ENCODE measurements around the gene PPP2R5B.
A peak's percentile ranks its signal among the peaks of the same experiment; 100 is the strongest.

The PPP2R5B gene

DNA sequence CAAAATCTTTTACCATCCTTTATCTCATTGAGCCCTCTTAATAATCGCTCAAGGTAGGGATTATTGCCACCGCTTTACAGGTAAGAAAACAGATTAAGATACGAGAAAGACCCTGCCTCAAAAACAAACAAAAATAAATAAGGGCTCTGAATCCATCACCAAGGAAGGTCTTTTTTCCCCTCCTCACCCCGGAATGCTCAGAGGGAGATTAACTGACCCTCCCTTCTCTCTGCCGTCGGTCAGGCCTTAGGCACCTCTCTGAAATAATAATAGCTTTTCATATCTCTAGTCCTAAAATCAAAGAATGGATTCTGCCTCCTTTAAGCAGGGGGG is 6.9 kb upstream of the PPP2R5B start:
- DNase-seq (ENCODE audit: low read depth, low spot score) = no peak
- TF ChIP-seq CTCF (IDR thresholded peaks at IDR 0.05; ENCODE audit: low read depth, low read length) = no peak
- peak overlapping the region; percentile 59 for H3K4me3 ChIP-seq (ENCODE audit: low read depth, low read length)
- in situ Hi-C loops (cut with HindIII; ENCODE audit: low sequenced_read_pairs) = no loop called here

DNA sequence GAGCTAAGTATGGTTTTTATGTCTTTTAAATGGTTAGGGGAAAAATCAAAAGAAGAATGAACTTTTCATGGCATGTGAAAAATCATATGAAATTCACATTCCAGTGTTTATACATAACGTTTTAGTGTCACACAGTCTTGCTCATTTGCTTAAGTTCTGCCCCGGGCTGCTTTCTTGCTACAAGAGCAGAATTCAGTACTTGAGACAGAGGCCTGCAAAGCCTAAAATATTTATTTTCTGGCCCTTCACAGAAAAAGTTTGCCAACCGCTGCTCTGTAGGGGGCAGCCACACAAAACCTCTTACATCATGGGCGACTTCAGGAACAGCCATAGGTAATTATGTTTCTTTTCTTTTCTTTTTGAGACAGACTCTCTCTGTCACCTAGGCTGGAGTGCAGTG is 6.5 kb upstream of the PPP2R5B start:
- in situ Hi-C loops (cut with HindIII; ENCODE audit: low sequenced_read_pairs) = no loop called here
- peak overlapping the region; percentile 59 for H3K4me3 ChIP-seq (ENCODE audit: low read depth, low read length)
- DNase-seq (ENCODE audit: low read depth, low spot score) = peak; percentile 71
- TF ChIP-seq CTCF (IDR thresholded peaks at IDR 0.05; ENCODE audit: low read depth, low read length) = peak; percentile 33

DNA sequence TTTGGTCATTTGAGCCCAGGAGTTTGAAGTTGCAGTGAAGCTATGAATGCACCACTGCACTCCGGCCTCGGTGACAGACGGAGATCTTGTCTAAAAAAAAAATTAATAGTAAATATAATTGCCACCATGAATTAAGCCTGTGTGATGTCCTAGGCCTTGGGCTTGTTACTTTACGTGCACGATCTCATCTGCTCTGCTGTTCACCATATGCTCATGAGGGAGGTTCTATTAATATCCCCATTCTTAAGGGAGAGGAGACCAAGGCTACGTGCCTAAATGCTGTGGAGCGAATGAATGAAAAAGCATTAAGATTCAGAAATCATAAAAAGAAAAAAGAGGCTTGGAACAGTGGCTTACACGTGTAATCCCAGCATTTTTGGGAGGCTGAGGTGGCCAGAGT is 4.9 kb upstream of the PPP2R5B start:
- TF ChIP-seq CTCF (IDR thresholded peaks at IDR 0.05; ENCODE audit: low read depth, low read length) = no peak
- H3K4me3 ChIP-seq (ENCODE audit: low read depth, low read length) = no peak overlapping the region
- in situ Hi-C loops (cut with HindIII; ENCODE audit: low sequenced_read_pairs) = no loop called here
- DNase-seq (ENCODE audit: low read depth, low spot score) = no peak

DNA sequence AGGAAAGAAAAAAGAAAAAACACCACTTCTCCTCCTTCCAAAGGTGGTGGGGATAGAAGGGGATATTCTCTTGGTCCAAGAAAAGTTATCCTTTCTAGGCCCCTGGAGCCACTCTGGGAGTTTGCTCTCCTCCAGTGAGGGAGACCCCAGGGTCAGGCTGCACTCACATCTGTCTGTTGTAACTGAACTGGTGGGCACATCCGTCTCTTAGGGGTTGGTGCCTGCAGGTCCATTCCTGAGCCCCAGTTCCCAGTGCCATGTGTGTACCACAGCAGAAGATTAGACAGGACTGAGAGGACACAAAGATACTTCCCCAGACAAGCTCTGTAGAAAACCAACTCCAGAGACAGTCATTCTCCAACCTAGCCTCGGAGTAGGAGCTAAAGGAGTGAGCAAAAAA is 4.4 kb upstream of the PPP2R5B start:
- DNase-seq (ENCODE audit: low read depth, low spot score) = no peak
- in situ Hi-C loops (cut with HindIII; ENCODE audit: low sequenced_read_pairs) = no loop called here
- no peak for TF ChIP-seq CTCF (IDR thresholded peaks at IDR 0.05; ENCODE audit: low read depth, low read length)
- no peak overlapping the region for H3K4me3 ChIP-seq (ENCODE audit: low read depth, low read length)

DNA sequence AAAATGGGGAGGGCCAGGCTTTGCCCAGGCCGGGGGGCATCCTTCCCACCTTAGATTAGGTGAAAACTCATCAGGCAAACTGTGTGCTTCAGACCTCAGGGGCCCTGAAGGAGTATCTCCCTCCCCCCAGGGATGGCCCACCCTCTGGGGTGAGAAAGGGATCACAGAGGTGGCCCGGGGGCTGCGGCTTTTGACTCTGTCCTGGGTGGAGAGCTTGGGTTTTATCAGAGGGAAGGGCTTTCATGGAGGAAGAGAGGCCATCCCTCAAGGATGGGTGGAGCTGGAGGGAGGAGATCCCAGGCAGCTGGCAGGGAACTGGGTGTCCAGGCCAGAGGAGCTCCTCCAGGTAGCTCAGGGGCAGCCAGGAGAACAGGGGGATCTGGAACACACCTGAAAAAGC is 3.1 kb upstream of the PPP2R5B start:
- in situ Hi-C loops (cut with HindIII; ENCODE audit: low sequenced_read_pairs) = no loop called here
- no peak for TF ChIP-seq CTCF (IDR thresholded peaks at IDR 0.05; ENCODE audit: low read depth, low read length)
- no peak overlapping the region for H3K4me3 ChIP-seq (ENCODE audit: low read depth, low read length)
- no peak for DNase-seq (ENCODE audit: low read depth, low spot score)

DNA sequence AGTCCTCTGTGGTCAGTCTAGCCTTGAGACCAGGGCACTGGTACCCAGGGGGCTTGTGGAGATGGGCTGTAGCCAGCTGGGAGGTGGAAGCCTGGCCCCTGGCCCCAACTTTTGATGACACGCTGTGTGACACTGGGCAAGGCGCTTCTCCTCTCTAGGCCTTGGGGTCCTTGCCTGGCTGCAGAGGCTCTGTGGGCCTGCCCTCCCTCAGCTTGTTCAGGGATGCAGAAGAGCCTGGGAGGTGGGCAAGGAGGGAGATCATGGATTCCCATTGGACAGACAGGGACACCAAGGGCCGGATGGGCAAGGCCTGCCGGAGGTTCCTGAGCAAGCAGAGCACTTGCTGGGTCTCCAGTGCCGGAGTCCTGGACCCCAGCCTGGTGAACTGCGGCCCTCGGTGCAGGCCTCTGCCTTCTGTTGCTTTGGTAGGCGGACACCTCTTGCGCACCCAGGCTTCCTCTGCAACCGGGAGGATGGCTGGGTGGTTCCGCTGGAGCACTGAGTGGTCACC is 1.3 kb upstream of the PPP2R5B start:
- TF ChIP-seq CTCF (IDR thresholded peaks at IDR 0.05; ENCODE audit: low read depth, low read length) = no peak
- DNase-seq (ENCODE audit: low read depth, low spot score) = no peak
- in situ Hi-C loops (cut with HindIII; ENCODE audit: low sequenced_read_pairs) = no loop called here
- H3K4me3 ChIP-seq (ENCODE audit: low read depth, low read length) = no peak overlapping the region

DNA sequence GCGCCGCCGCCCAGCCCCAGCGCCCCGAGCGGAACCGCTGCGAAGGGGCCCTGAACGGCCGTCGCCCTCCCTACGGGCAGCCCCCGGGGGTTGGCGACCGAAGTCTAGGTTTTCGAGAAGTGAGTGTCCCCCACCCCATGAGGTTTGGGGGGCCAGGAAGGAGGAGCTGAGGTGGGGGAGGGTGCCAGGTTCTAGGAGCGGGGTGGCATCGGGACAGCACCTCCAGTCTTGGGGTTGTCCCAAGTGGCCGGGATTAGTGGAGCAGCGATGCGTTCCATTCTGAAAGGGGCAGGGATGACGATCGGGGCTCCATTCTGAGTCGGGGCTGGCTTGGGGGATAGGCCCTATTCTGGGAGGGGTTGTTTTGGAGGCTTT is 408 bp downstream of the PPP2R5B start:
- in situ Hi-C loops (cut with HindIII; ENCODE audit: low sequenced_read_pairs) = no loop called here
- no peak for DNase-seq (ENCODE audit: low read depth, low spot score)
- TF ChIP-seq CTCF (IDR thresholded peaks at IDR 0.05; ENCODE audit: low read depth, low read length) = no peak
- peak overlapping the region; percentile 83 for H3K4me3 ChIP-seq (ENCODE audit: low read depth, low read length)

All from astrocyte of the spinal cord (primary cell).